ENCODE data around the gene CNTD1.

DNA sequence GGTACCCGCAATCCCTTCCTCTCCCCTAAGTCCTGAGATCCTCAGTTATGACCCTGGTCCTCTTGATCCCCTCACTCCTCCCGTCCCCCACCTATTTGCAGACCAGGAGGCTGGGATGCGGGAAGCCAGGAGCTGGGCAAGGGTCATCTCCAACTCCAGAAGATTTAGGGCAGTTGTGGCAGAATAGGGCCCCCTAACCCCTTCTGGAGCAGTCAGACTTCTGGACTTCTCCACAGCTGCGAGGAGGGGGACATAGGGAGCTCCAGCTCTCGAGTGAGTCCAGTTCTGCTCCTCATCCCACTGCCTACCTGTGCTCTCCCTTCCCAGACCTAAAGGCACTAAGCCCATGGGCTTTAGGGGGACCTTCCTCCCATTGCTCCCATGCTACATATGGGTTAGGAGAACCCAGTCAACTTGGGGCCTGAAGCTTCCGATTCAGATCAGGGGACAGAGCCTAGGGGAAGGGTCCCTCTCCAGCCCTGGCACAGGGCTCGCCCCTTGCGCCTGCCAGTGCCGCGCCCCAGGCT is 17.0 kb upstream of the CNTD1 start:
- TF ChIP-seq, protein P1, sequence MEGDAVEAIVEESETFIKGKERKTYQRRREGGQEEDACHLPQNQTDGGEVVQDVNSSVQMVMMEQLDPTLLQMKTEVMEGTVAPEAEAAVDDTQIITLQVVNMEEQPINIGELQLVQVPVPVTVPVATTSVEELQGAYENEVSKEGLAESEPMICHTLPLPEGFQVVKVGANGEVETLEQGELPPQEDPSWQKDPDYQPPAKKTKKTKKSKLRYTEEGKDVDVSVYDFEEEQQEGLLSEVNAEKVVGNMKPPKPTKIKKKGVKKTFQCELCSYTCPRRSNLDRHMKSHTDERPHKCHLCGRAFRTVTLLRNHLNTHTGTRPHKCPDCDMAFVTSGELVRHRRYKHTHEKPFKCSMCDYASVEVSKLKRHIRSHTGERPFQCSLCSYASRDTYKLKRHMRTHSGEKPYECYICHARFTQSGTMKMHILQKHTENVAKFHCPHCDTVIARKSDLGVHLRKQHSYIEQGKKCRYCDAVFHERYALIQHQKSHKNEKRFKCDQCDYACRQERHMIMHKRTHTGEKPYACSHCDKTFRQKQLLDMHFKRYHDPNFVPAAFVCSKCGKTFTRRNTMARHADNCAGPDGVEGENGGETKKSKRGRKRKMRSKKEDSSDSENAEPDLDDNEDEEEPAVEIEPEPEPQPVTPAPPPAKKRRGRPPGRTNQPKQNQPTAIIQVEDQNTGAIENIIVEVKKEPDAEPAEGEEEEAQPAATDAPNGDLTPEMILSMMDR (IDR thresholded peaks at IDR 0.05) = no peak
- no peak for TF ChIP-seq ZFX (IDR thresholded peaks at IDR 0.05; ENCODE audit: borderline replicate concordance)

All from 22Rv1 (cell line).